Measurements from ENCODE around the gene MTCH1.

MTCH1 gene, protein sequence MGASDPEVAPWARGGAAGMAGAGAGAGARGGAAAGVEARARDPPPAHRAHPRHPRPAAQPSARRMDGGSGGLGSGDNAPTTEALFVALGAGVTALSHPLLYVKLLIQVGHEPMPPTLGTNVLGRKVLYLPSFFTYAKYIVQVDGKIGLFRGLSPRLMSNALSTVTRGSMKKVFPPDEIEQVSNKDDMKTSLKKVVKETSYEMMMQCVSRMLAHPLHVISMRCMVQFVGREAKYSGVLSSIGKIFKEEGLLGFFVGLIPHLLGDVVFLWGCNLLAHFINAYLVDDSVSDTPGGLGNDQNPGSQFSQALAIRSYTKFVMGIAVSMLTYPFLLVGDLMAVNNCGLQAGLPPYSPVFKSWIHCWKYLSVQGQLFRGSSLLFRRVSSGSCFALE

DNA sequence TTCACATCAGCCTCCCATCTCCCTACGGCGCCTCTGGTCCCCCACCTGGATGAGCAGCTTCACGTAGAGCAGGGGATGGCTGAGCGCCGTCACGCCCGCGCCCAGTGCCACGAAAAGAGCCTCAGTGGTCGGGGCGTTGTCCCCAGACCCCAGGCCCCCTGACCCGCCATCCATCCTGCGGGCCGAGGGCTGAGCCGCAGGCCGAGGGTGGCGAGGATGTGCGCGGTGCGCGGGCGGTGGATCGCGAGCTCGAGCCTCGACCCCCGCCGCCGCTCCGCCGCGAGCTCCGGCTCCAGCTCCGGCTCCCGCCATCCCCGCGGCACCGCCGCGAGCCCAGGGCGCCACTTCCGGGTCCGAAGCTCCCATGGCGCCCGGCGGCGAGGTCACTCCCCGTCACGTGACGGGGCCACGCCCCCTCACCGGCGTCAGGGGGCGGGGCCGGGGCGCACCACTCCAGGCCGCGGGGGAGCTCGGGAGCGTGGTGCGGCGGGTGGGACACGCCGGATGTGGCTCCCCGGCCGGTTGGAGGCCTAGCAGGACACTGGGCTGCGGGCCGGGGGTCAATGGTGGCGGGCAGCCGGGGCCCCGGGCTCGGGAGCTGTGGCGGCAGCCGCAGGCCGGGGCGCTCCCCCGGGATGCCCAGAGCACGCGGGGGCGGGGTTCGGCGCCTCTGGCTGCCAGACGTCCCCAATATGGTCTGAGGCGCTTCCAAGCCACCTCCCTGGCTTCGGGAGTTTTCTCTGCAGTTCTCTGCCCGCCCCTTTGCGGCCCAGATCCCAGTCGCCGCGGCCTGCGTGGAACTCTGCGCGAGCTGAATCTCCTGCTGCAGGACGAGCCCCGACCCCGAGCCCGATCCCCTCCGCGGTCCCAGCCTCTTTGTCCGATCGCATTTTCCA lies at the start of gene MTCH1:
MTCH1 (minus strand) TSS at position 389 of the 896 bp plus-strand sequence; CDS start at position 366, 23 bp downstream.
- in situ Hi-C loops (cut with HindIII; ENCODE audit: low sequenced_read_pairs) = no loop called here

GRCh38 chr6:37033819-37034795 lies 48.1 kb upstream of the MTCH1 start:
- in situ Hi-C loops (cut with HindIII; ENCODE audit: low sequenced_read_pairs) = no loop called here

DNA sequence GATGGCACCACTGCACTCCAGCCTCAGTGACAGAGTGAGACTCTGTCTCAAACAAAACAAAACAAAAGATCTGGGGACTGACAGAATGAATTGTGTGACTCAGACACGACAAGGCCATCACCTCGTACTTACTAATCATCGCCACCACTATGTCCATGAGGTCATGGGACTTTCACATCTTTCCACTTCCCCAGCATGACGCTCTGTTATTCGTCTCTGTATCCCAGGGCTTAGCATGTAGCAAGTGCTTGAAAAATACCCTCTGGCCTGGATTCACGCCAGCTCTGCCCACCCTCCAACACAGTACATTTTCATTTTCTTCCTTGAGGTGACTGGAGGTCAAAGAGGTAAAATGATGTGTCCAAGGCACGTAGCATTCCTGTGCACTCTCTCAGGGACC lies 47.3 kb upstream of the MTCH1 start:
- in situ Hi-C loops (cut with HindIII; ENCODE audit: low sequenced_read_pairs) = no loop called here

DNA sequence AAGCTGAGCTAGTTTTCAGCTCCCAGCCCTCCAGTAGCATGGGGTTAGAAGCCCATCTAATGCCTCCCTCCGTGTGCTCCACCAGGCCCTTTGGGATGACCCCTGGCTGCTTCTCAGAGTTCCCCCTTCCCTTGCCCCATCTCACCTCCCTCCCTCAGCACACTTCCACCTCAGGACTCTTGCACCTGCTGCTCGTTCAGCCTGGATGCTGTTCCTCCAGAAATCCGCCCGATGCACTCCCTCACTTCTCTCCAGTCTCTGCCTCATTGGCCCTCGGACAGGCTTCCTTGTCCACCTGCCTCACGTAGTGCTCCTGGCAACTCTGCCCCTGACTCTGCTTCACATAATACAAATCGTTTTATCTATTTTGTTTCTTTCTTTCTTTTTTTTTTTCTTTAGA lies 46.2 kb upstream of the MTCH1 start:
- in situ Hi-C loops (cut with HindIII; ENCODE audit: low sequenced_read_pairs) = no loop called here

GRCh38 chr6:37030599-37030998 lies 44.6 kb upstream of the MTCH1 start:
- in situ Hi-C loops (cut with HindIII; ENCODE audit: low sequenced_read_pairs) = no loop called here

- in situ Hi-C loops (cut with HindIII; ENCODE audit: low sequenced_read_pairs) = no loop called here
These were observed 43.4 kb upstream of the MTCH1 start for GRCh38 chr6:37029249-37029971.

DNA sequence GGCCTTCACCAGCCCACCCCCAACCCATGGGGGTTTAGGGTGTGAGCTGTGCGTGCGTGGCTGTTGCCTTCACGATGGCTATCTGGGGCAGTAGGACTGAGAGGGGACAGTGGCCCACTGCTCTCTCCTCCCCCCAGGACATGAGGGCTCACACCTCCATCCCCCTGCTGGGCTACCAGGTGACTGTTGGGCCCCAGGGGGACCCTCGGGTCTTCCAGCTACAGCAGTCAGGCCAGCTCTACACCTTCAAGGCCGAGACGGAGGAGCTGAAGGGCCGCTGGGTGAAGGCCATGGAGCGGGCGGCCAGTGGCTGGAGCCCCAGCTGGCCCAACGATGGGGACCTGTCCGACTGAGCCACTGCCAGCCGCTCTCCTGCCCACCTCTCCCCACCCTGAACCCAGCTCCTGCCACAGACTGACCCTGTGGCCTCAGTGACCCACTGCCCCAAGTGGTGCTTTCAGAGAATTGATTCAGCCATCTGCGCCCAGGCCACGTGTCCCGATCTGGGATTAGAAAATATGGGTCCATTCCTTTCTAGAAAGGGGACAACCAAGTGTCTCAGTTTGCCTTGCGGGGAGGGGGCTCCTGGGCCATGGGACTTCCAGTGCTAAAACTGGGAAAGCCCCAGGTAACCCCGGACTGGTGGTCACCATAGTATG lies 41.9 kb upstream of the MTCH1 start:
- in situ Hi-C loops (cut with HindIII; ENCODE audit: low sequenced_read_pairs) = no loop called here

- in situ Hi-C loops (cut with HindIII; ENCODE audit: low sequenced_read_pairs) = no loop called here
These were observed 41.2 kb upstream of the MTCH1 start for GRCh38 chr6:37027036-37027720.

DNA sequence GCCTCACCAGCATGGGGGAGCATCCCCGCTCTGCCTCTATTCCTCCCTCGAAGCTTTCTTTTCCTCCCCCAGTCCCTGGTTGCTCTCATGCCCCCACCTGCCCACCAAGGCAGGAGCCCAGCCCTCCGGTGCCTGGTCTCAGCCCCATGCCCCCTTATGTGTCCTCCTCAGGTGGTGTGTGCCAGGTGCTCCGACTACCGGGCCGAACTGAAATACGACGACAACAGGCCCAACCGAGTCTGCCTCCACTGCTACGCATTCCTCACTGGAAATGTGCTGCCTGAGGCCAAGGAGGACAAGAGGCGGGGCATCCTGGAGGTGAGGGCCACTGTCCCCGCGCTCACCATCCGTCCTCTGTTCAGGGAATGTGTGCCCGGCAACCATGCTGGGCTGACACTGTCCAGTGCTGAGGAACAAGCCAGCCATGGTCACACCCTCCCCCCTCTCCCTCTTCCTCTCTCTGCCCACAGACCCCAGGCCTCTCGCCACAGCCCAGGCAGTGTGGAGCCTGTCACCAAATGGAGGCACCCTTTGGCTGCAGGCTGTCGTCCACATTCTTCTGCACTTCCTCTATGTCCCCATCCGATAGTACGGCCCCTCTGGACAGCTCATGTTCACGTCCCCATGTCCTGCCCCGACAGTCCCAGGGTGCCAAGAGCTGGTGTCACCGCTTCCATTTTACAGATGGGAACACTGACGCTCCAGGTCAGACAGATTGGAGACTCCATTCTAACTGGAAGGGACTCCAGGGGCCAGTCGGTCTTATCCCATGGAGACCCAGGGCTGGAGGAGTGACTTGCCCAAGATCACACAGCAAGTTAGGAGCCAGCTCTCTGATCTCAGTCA lies 39.8 kb upstream of the MTCH1 start:
- in situ Hi-C loops (cut with HindIII; ENCODE audit: low sequenced_read_pairs) = no loop called here

- in situ Hi-C loops (cut with HindIII; ENCODE audit: low sequenced_read_pairs) = no loop called here
These were observed 38.8 kb upstream of the MTCH1 start for GRCh38 chr6:37024656-37025337.

DNA sequence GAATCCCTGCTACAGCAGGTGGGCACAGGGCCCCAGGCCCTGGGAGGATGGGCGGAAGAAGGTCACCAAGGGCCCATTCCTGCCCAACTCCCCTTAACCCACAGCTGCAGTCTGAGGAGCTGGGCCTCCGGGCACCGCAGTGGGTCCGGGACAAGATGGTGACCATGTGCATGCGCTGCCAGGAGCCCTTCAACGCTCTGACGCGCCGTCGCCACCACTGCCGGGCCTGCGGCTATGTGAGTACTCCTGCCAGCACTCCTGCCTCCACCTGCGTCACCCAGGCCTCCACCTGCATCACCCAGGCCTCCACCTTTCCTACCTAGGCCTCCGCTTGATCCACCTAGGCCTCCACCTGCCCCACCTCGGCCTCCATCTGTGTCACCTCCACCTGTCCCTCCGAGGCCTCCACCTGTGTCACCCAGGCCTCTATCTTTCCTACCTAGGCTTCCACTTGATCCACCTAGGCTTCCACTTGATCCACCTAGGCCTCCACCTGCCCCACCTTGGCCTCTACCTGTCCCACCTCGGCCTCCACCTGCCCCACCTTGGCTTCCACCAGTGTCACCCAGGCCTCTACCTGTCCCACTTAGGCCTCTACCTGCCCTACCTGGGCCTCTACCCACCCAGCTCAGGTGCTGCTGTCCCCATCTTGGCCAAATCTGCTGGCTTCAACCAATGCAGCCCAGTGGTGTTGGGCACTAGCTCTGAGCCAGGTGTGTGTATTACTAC lies 36.3 kb upstream of the MTCH1 start:
- in situ Hi-C loops (cut with HindIII; ENCODE audit: low sequenced_read_pairs) = no loop called here

DNA sequence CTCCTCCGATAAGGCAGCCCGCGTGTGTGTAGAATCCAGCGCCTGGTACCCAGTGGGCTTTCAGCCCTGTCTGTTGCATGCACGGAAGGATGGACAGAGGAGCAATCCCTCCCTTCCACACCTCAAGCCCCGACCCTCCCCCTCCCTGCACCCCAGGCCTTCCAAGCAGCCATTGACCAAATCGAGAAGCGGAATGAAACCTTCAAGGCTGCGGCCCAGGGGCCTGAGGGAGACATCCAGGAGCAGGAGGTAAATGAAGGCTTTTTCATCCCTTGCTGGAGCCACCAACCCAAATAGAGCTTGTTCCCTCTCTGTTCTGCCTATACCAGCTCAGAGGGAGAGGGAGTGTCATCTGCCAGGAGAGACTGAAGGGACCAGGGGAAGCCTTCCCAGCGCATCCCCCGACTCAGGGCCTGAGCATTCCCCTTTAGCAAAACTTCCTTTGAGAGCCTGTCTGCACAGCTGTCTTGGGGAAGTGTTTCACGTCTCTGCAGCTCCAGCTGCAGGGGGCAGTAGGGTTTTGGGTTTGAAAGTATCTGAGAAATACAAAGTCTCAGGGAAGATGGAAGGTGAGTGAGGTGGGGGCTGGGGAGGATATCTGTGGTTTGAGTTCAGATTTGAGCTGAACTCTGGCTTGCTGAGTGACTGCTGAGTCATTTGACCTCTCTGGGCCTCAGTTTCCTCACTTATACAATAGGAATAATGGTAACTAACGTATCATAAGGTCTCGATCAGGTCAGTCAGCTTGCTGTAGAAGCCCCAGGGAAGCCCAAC lies 35.5 kb upstream of the MTCH1 start:
- in situ Hi-C loops (cut with HindIII; ENCODE audit: low sequenced_read_pairs) = no loop called here

DNA sequence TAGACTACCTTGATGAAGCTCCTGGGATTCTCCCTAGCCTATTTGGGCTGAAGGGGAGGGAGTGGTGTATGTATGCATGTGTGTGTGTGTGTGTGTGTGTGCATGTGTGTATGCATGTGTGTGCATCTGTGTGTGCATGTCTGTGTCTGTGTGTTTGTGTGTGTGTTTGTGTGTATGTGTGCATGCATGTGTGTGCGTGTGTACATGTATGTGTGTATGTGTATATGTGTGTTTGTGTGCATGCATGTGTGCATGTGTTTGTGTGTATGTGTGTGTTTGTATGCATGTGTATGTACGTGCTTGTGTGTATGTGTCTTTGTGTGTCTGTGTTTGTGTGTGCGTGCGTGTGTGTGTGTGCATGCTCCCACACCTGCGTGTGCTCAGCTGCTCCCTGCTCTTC lies 34.8 kb upstream of the MTCH1 start:
- in situ Hi-C loops (cut with HindIII; ENCODE audit: low sequenced_read_pairs) = no loop called here

GRCh38 chr6:37020381-37020780 lies 34.4 kb upstream of the MTCH1 start:
- in situ Hi-C loops (cut with HindIII; ENCODE audit: low sequenced_read_pairs) = no loop called here

GRCh38 chr6:37019065-37019450 lies 33.1 kb upstream of the MTCH1 start:
- in situ Hi-C loops (cut with HindIII; ENCODE audit: low sequenced_read_pairs) = loop anchor here (10.0 kb wide), 1 partner anchor 114 kb away; no protein-coding TSS in a partner anchor

Measured in DLD1 (cell line).